Mucosa of descending colon (tissue), 3 donors: Measurements from ENCODE around the gene HIC1. TPM values are rescaled to one million over a fixed set of nuclear protein-coding genes. Genes with fewer than 3 reads are reported as not detected.

ENCODE experiments used
- ATAC-seq: fragments of 200-7000 bp; cut with Tn5 transposase; one replicate; pipeline ENCODE4 v1.9.1; 2020; ENCODE audit warnings: mild to moderate bottlenecking, moderate library complexity
- DNase-seq, 3 donors: peaks; one replicate each; pipeline ENCODE4 v3.0.0-alpha.2; 2020
- H3K36me3 ChIP-seq: fragments of 200-600 bp; one replicate; pipeline ENCODE4 v1.8.0; 2021; ENCODE audit warnings: low read depth, mild to moderate bottlenecking
- H3K4me1 ChIP-seq: fragments of 200-600 bp; one replicate; pipeline ENCODE4 v1.8.0; 2021; ENCODE audit warnings: low read depth, mild to moderate bottlenecking
- H3K4me3 ChIP-seq: fragments of 200-600 bp; one replicate; pipeline ENCODE4 v1.8.0; 2021; ENCODE audit warnings: mild to moderate bottlenecking
- H3K9me3 ChIP-seq: fragments of 200-600 bp; one replicate; pipeline ENCODE4 v1.8.0; 2021; ENCODE audit warnings: mild to moderate bottlenecking
- intact Hi-C, 2 donors: fragments of 100-400 bp; cut with DNase I in 1 of 2; cut with micrococcal nuclease in 1 of 2; formaldehyde crosslinking; loops; one replicate each; pipeline versions ENCODE4 v1.11.0 to v1.11.1; 2022; cut with DNase I, micrococcal nuclease
- total RNA-seq, 3 donors: library from RNA; stranded (reverse); fragmentation: NEBNext Ultra II Directional in 2 of 3; extraction: Animal tissue kit (Norgen Biotek cat#: 25700) in 2 of 3; gene quantifications; one replicate each; pipeline versions ENCODE4 v1.2.1 to v1.2.4, GENCODE V29; 2021 to 2023
- TF ChIP-seq, protein P1 (sequence below): fragments of 200-600 bp; IDR thresholded peaks from one replicate; pipeline ENCODE4 v1.8.0; 2022; ENCODE audit warnings: antibody characterized with exemption, mild to moderate bottlenecking
- donor health status: DM: no; HTN: no; CAD: no; lungs with moderate emphysema.
- donor health status: DM: no; HTN: no; CAD: no.
- donor health status: DM: no; HTN: yes; CAD: no.

Gene HIC1
- total RNA-seq, 3 donors from 2014 or later, result 6.0 to 28.9 (median 13.5) TPM

DNA sequence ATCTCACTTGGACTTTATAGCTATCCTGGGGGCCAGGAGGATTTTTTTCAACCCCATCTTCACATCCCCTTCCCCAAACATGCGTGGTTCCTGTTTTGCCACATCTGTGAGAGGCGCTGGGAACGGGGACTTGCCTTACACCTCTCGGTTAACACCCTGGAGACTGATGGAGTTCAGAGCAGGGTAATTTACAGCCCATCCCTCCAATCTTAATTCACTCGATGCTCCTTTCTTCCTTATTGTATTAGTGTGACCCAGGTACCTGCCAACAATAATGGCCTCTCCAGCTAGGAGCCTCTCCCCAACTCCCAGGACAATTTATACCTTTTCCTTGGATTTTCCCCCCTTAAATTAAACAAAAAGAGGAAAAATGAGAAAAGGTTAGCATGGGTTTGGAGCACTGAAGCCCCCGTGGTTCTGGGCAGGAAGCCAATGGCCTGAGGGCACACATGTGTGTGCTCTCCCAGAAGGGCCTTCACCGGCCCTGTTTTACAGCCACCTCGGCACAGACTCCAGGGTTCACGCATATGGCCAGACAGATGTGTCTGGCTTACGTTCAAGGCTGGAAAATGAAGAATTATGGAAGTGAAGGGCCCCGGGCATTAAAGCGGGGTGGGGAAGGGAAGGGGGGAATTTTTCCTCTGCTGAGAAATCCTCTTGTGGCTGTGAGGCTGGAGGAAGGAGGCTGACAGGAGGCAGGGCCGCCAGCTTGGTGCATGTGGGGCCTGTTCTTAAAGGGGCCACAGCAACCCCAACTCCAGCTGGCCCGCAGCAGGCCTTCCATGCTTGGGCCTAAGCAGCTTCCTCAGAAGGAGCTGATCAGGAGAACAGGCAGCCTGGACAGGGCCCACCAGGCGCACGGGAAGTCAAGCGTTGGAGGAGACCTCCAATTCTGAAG is 21.4 kb downstream of the HIC1 start:
- Histone ChIP-seq H3K4me3 (no peak overlapping the region), H3K4me1 (peaks cover 5% of the 10 kb centered on the region), H3K9me3 (no peaks in the 10 kb centered on the region), H3K36me3 (no peaks in the 10 kb centered on the region)
- TF ChIP-seq, protein P1, sequence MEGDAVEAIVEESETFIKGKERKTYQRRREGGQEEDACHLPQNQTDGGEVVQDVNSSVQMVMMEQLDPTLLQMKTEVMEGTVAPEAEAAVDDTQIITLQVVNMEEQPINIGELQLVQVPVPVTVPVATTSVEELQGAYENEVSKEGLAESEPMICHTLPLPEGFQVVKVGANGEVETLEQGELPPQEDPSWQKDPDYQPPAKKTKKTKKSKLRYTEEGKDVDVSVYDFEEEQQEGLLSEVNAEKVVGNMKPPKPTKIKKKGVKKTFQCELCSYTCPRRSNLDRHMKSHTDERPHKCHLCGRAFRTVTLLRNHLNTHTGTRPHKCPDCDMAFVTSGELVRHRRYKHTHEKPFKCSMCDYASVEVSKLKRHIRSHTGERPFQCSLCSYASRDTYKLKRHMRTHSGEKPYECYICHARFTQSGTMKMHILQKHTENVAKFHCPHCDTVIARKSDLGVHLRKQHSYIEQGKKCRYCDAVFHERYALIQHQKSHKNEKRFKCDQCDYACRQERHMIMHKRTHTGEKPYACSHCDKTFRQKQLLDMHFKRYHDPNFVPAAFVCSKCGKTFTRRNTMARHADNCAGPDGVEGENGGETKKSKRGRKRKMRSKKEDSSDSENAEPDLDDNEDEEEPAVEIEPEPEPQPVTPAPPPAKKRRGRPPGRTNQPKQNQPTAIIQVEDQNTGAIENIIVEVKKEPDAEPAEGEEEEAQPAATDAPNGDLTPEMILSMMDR, result no peak
- intact Hi-C loops, result no loop called here
- no peak for ATAC-seq
- DNase-seq, result no peak

DNA sequence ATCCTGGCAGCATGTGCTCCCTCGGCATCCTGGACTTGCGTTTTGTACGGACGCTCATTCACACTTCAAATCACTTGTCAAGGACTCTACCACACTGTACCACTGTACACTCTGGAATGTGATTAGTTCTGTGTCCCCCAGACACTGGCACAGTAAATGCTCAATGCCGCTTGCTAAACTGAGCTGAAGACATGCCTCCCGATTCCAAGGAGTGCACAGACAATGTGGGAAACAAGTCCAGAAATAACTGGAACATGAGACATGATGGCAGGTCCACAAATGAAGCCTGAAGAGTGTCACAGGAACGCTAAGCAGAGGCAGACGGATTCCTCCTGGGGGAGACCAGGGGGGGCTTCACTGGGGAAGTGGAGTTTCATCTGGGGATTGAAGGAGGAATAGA is 22.1 kb downstream of the HIC1 start:
- no peak for DNase-seq
- intact Hi-C loops, result no loop called here
- TF ChIP-seq, protein P1, result no peak
- Histone ChIP-seq H3K4me3 (no peak overlapping the region), H3K4me1 (peaks cover 8% of the 10 kb centered on the region), H3K36me3 (no peaks in the 10 kb centered on the region), H3K9me3 (no peaks in the 10 kb centered on the region)
- ATAC-seq, result no peak

DNA sequence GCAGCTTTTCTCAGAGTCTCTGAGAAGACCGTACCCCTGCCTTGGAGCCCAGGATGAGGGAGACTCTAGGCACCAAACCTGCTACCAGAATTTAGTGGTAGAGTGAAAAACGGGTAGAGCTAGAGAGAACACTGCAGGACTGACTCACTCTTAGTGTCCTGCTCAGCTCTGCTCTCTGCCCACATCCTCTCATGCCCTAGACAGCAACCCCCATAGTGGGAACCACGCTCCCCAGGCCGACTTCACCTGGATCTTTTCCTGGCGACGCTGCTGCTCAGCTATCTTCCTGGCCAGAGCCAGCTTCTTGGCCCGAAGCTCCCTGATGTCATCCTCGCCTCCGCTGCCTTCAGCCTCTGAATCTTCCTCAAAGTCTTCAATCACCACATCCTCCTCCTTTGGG is 26.7 kb downstream of the HIC1 start:
- Histone ChIP-seq H3K4me1 (peaks cover 40% of the 10 kb centered on the region), H3K9me3 (no peaks in the 10 kb centered on the region), H3K36me3 (no peaks in the 10 kb centered on the region), H3K4me3 (no peak overlapping the region)
- TF ChIP-seq, protein P1, result no peak
- intact Hi-C loops, result no loop called here
- ATAC-seq, result no peak
- peak in 1 of 3 donors; percentile 39 for DNase-seq

DNA sequence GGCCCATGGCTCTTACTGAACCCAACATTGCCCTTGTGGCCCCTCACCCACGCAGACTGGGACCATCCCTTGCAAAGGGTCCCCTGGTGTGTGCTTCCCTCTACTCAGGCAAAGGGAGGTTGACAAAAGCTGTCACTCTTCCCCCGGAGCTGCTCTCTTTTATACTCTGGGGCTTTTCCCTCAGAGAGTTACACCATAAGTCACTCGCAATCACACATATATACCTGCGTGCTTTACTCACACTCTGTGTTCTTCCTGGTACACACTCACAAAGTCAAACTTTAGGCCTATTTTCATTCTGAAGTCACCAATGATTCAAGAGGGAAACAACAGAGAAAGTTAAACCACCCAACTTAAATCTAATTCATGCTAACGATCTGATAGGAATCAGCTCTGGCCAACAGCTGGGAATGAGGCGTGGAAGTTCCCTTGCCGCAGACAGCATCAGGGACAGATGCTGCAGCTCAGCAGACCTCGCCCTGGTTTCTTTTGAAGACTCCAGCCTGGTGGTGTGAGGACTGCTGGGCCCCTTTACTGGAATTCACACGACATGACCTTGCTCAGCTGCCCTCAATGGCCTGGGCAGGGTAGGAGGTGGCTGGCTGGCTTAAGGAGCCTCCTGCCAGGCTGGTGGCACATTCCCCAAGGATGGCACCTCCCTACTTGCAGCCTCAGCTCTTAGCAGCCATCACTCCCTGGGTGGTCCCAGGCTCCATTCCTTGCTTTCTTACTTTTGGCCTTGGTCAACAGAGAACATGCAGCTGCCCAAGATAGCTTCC is 27.3 kb downstream of the HIC1 start:
- Histone ChIP-seq H3K4me3 (no peak overlapping the region), H3K9me3 (no peaks in the 10 kb centered on the region), H3K4me1 (peaks cover 40% of the 10 kb centered on the region), H3K36me3 (no peaks in the 10 kb centered on the region)
- no peak for ATAC-seq
- intact Hi-C loops, result no loop called here
- TF ChIP-seq, protein P1, result no peak
- peak in 1 of 3 donors; percentile 33 for DNase-seq

DNA sequence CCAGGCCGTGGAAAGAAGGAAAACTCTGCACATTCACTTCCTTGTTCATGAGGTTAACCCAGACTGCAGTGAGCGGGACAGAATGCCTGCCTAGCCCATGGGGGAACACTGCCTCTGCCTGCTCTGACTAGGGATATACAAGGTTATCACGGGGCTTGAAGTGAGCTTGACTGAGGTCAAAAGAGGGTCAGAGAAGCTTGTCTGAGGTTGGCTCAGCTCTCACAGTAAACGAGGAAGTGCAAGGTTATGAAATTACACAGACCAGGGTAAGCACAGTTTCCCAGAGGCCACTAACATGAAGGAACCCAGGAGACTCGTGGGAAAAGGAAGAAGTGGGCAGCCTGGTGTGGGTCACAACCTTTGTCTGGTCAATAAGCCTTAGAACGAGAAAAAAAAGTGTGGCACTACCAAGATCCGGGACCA is 28.7 kb downstream of the HIC1 start:
- TF ChIP-seq, protein P1, result no peak
- H3K36me3 ChIP-seq, result no peaks in the 10 kb centered on the region
- ATAC-seq (peak; percentile 45), DNase-seq (peak; percentile 51 to 64 (median 63))
- intact Hi-C loops, result no loop called here
- no peak overlapping the region for H3K4me3 ChIP-seq
- peaks cover 50% of the 10 kb centered on the region for H3K4me1 ChIP-seq
- H3K9me3 ChIP-seq, result no peaks in the 10 kb centered on the region
